ENCODE data around the gene EXOC2.
"Not testable (repeated sequence)": the region's sequence is repeated elsewhere in the genome, so short reads cannot be mapped to it uniquely, and the experiment has no call there.

EXOC2 gene

GRCh38 chr6:563863-564262 is 129.1 kb downstream of the EXOC2 start:
- no peak overlapping the region for H3K9ac ChIP-seq (ENCODE audit: insufficient read length)
- H3K4me3 ChIP-seq, result no peak overlapping the region
- no peak for TF ChIP-seq FOXP2 (optimal IDR thresholded peaks at IDR 0.05; ENCODE audit: control extremely low read depth, extremely low read length, insufficient read depth)
- TF ChIP-seq EZH2 (IDR thresholded peaks at IDR 0.05), result no peak
- no peak for TF ChIP-seq POLR2AphosphoS5 (IDR thresholded peaks at IDR 0.05; ENCODE audit: borderline replicate concordance, low read depth, low read length)
- DNase-seq (ENCODE audit: low read depth, low spot score), result no peak
- H3K36me3 ChIP-seq (ENCODE audit: insufficient read depth, low read length), result no peaks in the 10 kb centered on the region
- no peak overlapping the region for H3K27ac ChIP-seq
- no peaks in the 10 kb centered on the region for H3K9me3 ChIP-seq (ENCODE audit: low read depth, low read length)

- TF ChIP-seq EZH2 (IDR thresholded peaks at IDR 0.05) (no peak), POLR2AphosphoS5 (IDR thresholded peaks at IDR 0.05; ENCODE audit: borderline replicate concordance, low read depth, low read length) (no peak), FOXP2 (optimal IDR thresholded peaks at IDR 0.05; ENCODE audit: control extremely low read depth, extremely low read length, insufficient read depth) (no peak)
- H3K36me3 ChIP-seq (ENCODE audit: insufficient read depth, low read length), result no peaks in the 10 kb centered on the region
- no peak overlapping the region for H3K9ac ChIP-seq (ENCODE audit: insufficient read length)
- no peaks in the 10 kb centered on the region for H3K9me3 ChIP-seq (ENCODE audit: low read depth, low read length)
- DNase-seq (ENCODE audit: low read depth, low spot score), result no peak
- no peak overlapping the region for H3K4me3 ChIP-seq
- H3K27ac ChIP-seq, result no peak overlapping the region
Measured at GRCh38 chr6:562052-562676, 130.8 kb downstream of the EXOC2 start.

- H3K36me3 ChIP-seq (ENCODE audit: insufficient read depth, low read length); H3K27ac ChIP-seq; H3K9me3 ChIP-seq (ENCODE audit: low read depth, low read length); DNase-seq (ENCODE audit: low read depth, low spot score); H3K4me3 ChIP-seq; H3K9ac ChIP-seq (ENCODE audit: insufficient read length): not testable (repeated sequence)
Measured at GRCh38 chr6:561335-561734, 131.6 kb downstream of the EXOC2 start.

- no peak overlapping the region for H3K4me3 ChIP-seq
- H3K9ac ChIP-seq (ENCODE audit: insufficient read length), result no peak overlapping the region
- no peak for DNase-seq (ENCODE audit: low read depth, low spot score)
- no peak overlapping the region for H3K27ac ChIP-seq
- no peaks in the 10 kb centered on the region for H3K36me3 ChIP-seq (ENCODE audit: insufficient read depth, low read length)
- H3K9me3 ChIP-seq (ENCODE audit: low read depth, low read length), result no peaks in the 10 kb centered on the region
- no peak for TF ChIP-seq FOXP2 (optimal IDR thresholded peaks at IDR 0.05; ENCODE audit: control extremely low read depth, extremely low read length, insufficient read depth)
Measured at GRCh38 chr6:558959-559358, 134.0 kb downstream of the EXOC2 start.

- Histone ChIP-seq H3K9ac (ENCODE audit: insufficient read length) (no peak overlapping the region), H3K36me3 (ENCODE audit: insufficient read depth, low read length) (no peaks in the 10 kb centered on the region), H3K4me3 (no peak overlapping the region), H3K27ac (no peak overlapping the region), H3K9me3 (ENCODE audit: low read depth, low read length) (no peaks in the 10 kb centered on the region)
- TF ChIP-seq POLR2AphosphoS5 (IDR thresholded peaks at IDR 0.05; ENCODE audit: borderline replicate concordance, low read depth, low read length) (no peak), EZH2 (IDR thresholded peaks at IDR 0.05) (no peak), FOXP2 (optimal IDR thresholded peaks at IDR 0.05; ENCODE audit: control extremely low read depth, extremely low read length, insufficient read depth) (no peak)
- DNase-seq (ENCODE audit: low read depth, low spot score), result no peak
Measured at GRCh38 chr6:558089-558488, 134.8 kb downstream of the EXOC2 start.

GRCh38 chr6:551829-552350 is 141.0 kb downstream of the EXOC2 start:
- Histone ChIP-seq H3K9ac (ENCODE audit: insufficient read length) (no peak overlapping the region), H3K4me3 (no peak overlapping the region; the same call in 1 of the 2 replicates), H3K36me3 (ENCODE audit: insufficient read depth, low read length) (no peaks in the 10 kb centered on the region), H3K27ac (no peak overlapping the region), H3K9me3 (ENCODE audit: low read depth, low read length) (no peaks in the 10 kb centered on the region)
- DNase-seq (ENCODE audit: low read depth, low spot score), result no peak
- TF ChIP-seq POLR2AphosphoS5 (IDR thresholded peaks at IDR 0.05; ENCODE audit: borderline replicate concordance, low read depth, low read length), result no peak
- no peak for TF ChIP-seq FOXP2 (optimal IDR thresholded peaks at IDR 0.05; ENCODE audit: control extremely low read depth, extremely low read length, insufficient read depth)
- TF ChIP-seq EZH2 (IDR thresholded peaks at IDR 0.05), result no peak

- TF ChIP-seq EZH2 (IDR thresholded peaks at IDR 0.05) (no peak), FOXP2 (optimal IDR thresholded peaks at IDR 0.05; ENCODE audit: control extremely low read depth, extremely low read length, insufficient read depth) (no peak), POLR2AphosphoS5 (IDR thresholded peaks at IDR 0.05; ENCODE audit: borderline replicate concordance, low read depth, low read length) (no peak)
- Histone ChIP-seq H3K9ac (ENCODE audit: insufficient read length) (no peak overlapping the region), H3K27ac (no peak overlapping the region), H3K36me3 (ENCODE audit: insufficient read depth, low read length) (no peaks in the 10 kb centered on the region), H3K4me3 (peak overlapping the region; percentile 9; the same call in 1 of the 2 replicates), H3K9me3 (ENCODE audit: low read depth, low read length) (no peaks in the 10 kb centered on the region)
- DNase-seq (ENCODE audit: low read depth, low spot score), result no peak
Measured at GRCh38 chr6:551405-551804, 141.5 kb downstream of the EXOC2 start.

- DNase-seq (ENCODE audit: low read depth, low spot score), result no peak
- TF ChIP-seq FOXP2 (optimal IDR thresholded peaks at IDR 0.05; ENCODE audit: control extremely low read depth, extremely low read length, insufficient read depth), result no peak
- no peak for TF ChIP-seq EZH2 (IDR thresholded peaks at IDR 0.05)
- TF ChIP-seq POLR2AphosphoS5 (IDR thresholded peaks at IDR 0.05; ENCODE audit: borderline replicate concordance, low read depth, low read length), result no peak
- no peaks in the 10 kb centered on the region for H3K36me3 ChIP-seq (ENCODE audit: insufficient read depth, low read length)
- H3K9ac ChIP-seq (ENCODE audit: insufficient read length), result no peak overlapping the region
- no peak overlapping the region for H3K27ac ChIP-seq
- no peak overlapping the region for H3K4me3 ChIP-seq
- H3K9me3 ChIP-seq (ENCODE audit: low read depth, low read length), result no peaks in the 10 kb centered on the region
Measured at GRCh38 chr6:549906-550305, 143.0 kb downstream of the EXOC2 start.

- H3K4me3 ChIP-seq, result no peak overlapping the region
- no peaks in the 10 kb centered on the region for H3K36me3 ChIP-seq (ENCODE audit: insufficient read depth, low read length)
- DNase-seq (ENCODE audit: low read depth, low spot score), result no peak
- H3K27ac ChIP-seq, result no peak overlapping the region
- no peaks in the 10 kb centered on the region for H3K9me3 ChIP-seq (ENCODE audit: low read depth, low read length)
- no peak for TF ChIP-seq POLR2AphosphoS5 (IDR thresholded peaks at IDR 0.05; ENCODE audit: borderline replicate concordance, low read depth, low read length)
- no peak overlapping the region for H3K9ac ChIP-seq (ENCODE audit: insufficient read length)
Measured at GRCh38 chr6:548517-548916, 144.4 kb downstream of the EXOC2 start.

Measured in SK-N-MC (cell line).